Colon (tissue), 2 donors: ENCODE results near the gene ITPK1.
"Not testable (repeated sequence)": the region's sequence is repeated elsewhere in the genome, so short reads cannot be mapped to it uniquely, and the experiment has no call there.

Source experiments
- FAIRE-seq: peaks from 2 replicates; lab custom pipeline; 2012; peaks lifted over from hg19 to GRCh38; lab: Jason Lieb, UNC
- donor health status: control.
- donor health status: control.

The ITPK1 gene

GRCh38 chr14:93128725-93129459, 13.2 kb upstream of the ITPK1 start:
- FAIRE-seq, result no peak

- no peak for FAIRE-seq
These were observed 10.4 kb upstream of the ITPK1 start for GRCh38 chr14:93126111-93126510.

- no peak for FAIRE-seq
These were observed 7.1 kb upstream of the ITPK1 start for GRCh38 chr14:93122826-93123225.

GRCh38 chr14:93121030-93121834, 5.5 kb upstream of the ITPK1 start:
- FAIRE-seq, result no peak

GRCh38 chr14:93120517-93120916, 4.8 kb upstream of the ITPK1 start:
- FAIRE-seq, result no peak

- no peak for FAIRE-seq
These were observed 1.0 kb upstream of the ITPK1 start for GRCh38 chr14:93116676-93117200.

- FAIRE-seq, result no peak
These were observed 480 bp downstream of the ITPK1 start for GRCh38 chr14:93115069-93115820.

- FAIRE-seq, result no peak
These were observed 1.0 kb downstream of the ITPK1 start for GRCh38 chr14:93114713-93115068.

- no peak for FAIRE-seq
These were observed 1.5 kb downstream of the ITPK1 start for GRCh38 chr14:93114068-93114710.

GRCh38 chr14:93113678-93114067, 2.1 kb downstream of the ITPK1 start:
- FAIRE-seq, result no peak

- no peak for FAIRE-seq
These were observed 2.6 kb downstream of the ITPK1 start for GRCh38 chr14:93112891-93113677.

GRCh38 chr14:93111541-93111940, 4.2 kb downstream of the ITPK1 start:
- not testable (repeated sequence) for FAIRE-seq

GRCh38 chr14:93110856-93111419, 4.8 kb downstream of the ITPK1 start:
- FAIRE-seq, result no peak

- no peak for FAIRE-seq
These were observed 5.9 kb downstream of the ITPK1 start for GRCh38 chr14:93109572-93110481.

GRCh38 chr14:93108105-93108504, 7.6 kb downstream of the ITPK1 start:
- FAIRE-seq, result no peak

GRCh38 chr14:93107453-93107852, 8.3 kb downstream of the ITPK1 start:
- FAIRE-seq, result no peak

- no peak for FAIRE-seq
These were observed 9.1 kb downstream of the ITPK1 start for GRCh38 chr14:93106541-93107156.

- not testable (repeated sequence) for FAIRE-seq
These were observed 9.9 kb downstream of the ITPK1 start for GRCh38 chr14:93105856-93106255.

GRCh38 chr14:93105362-93105761, 10.4 kb downstream of the ITPK1 start:
- FAIRE-seq, result no peak
